Right lobe of liver (tissue), 4 donors: Measurements from ENCODE around the gene ARAF.
A peak's percentile ranks its signal among the peaks of the same experiment; 100 is the strongest.

Experiments
- CTCF ChIP-seq, 4 donors: fragments of 200-600 bp in 3 of 4; fragments of 450-650 bp in 1 of 4; IDR thresholded peaks; one replicate each; pipeline versions ENCODE4 v1.5.1 to v1.8.0; 2016 to 2022; ENCODE audit warnings: antibody characterized with exemption in 4 of 4, mild to moderate bottlenecking in 2 of 4
- POLR2A ChIP-seq: fragments of 450-650 bp; IDR thresholded peaks from one replicate; pipeline ENCODE4 v1.6.1; 2017; ENCODE audit warnings: antibody characterized with exemption, mild to moderate bottlenecking
- donor health status: DM: no; HTN: no; CAD: no.
- donor health status: DM: no; HTN: no; CAD: no.
- donor health status: DM: no; HTN: yes; CAD: no.

DNA sequence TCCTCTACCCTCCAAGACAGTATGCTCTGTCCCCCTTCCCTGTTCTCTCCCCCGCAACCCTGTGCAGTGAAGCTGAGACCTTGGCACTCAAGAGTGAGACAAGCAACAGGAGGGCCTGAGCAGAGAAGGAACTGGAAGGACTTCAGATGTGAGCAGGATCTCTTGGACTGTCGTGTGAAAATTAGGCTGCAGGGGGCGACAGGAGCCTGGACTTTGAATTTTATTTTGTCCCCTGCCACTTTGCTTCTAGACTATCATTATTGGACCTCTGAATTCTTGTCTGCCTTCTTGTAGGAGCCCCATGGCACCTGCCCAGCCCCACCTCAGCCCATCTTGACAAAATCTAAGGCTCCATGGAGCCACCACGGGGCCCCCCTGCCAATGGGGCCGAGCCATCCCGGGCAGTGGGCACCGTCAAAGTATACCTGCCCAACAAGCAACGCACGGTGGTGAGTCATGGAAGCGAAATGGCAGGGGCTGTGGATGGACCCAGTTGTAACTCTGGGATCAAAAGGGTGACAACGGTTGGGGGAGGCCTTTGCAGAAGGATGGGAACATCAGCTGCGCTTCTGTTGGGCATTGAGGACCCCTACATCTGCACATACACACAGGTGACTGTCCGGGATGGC is 1.7 kb downstream of the ARAF start:
- TF ChIP-seq CTCF (IDR thresholded peaks at IDR 0.05) (peak in 3 of 4 donors; percentile 17 to 22 (median 21)), POLR2A (no peak)
